Endothelial cell of umbilical vein (primary cell): ENCODE results near the gene PRM1. TPM values are rescaled to one million over a fixed set of nuclear protein-coding genes. Genes with fewer than 3 reads are reported as not detected.

Source experiments
- BruUV-seq: library from RNA; stranded (reverse); fragments of 400-500 nt; replicated peaks from 2 replicates; lab custom pipeline; 2021; lab: Mats Ljungman, UMichigan
- CTCF ChIA-PET: fragments of 300-600, 350-600 bp; sonication (Branson Sonifier 250); formaldehyde crosslinking; loops from one replicate; lab custom pipeline; 2021; ENCODE audit warnings: antibody characterized with exemption, inconsistent platforms; lab: Charles Lee
- POLR2A ChIA-PET: fragments of 300-600, 350-600 bp; sonication (Branson Sonifier 250); formaldehyde crosslinking; loops from one replicate; lab custom pipeline; 2021; ENCODE audit warnings: antibody characterized with exemption, inconsistent platforms; lab: Charles Lee
- DNase-seq: peaks from one replicate; pipeline ENCODE4 v3.0.0-alpha.2; 2011; ENCODE audit warnings: low read depth, low spot score
- FAIRE-seq: peaks from 2 replicates; lab custom pipeline; 2011; peaks lifted over from hg19 to GRCh38; lab: Jason Lieb, UNC
- H2AFZ ChIP-seq: 2 replicates; pipeline ENCODE4 v1.6.0; 2012; ENCODE audit warnings: low read depth, low read length, control low read depth, inconsistent platforms
- H3K27ac ChIP-seq: 2 replicates; pipeline ENCODE4 v1.5.1; 2011; ENCODE audit warnings: low read depth, mild to moderate bottlenecking, control low read depth, low read length, moderate library complexity; ENCODE audit not compliant: insufficient read depth
- H3K27me3 ChIP-seq, 2 experiments: 2 replicates each; pipeline versions ENCODE4 v1.6.0 to v1.6.1; 2011; ENCODE audit warnings: low read length in 2 of 2, mixed read lengths in 1 of 2; ENCODE audit not compliant: control insufficient read depth in 2 of 2, insufficient read depth in 2 of 2
- H3K36me3 ChIP-seq, 2 experiments: 2 replicates in 1 of 2; 3 replicates in 1 of 2; pipeline ENCODE4 v1.5.1; 2011; ENCODE audit warnings: low read length in 2 of 2, mild to moderate bottlenecking in 1 of 2, moderate library complexity in 1 of 2; ENCODE audit not compliant: control insufficient read depth in 2 of 2, insufficient read depth in 2 of 2; ENCODE audit errors: extremely low read depth in 1 of 2
- H3K4me1 ChIP-seq: 3 replicates; pipeline ENCODE4 v1.5.1; 2011; ENCODE audit warnings: mild to moderate bottlenecking, low read length; ENCODE audit not compliant: control insufficient read depth, insufficient read depth; ENCODE audit errors: extremely low read depth
- H3K4me2 ChIP-seq: 2 replicates; pipeline ENCODE4 v1.6.1; 2011; ENCODE audit warnings: low read length, control low read depth, mixed read lengths; ENCODE audit not compliant: insufficient read depth
- H3K4me3 ChIP-seq, 3 experiments: fragments of 200-600 bp in 1 of 3; sonication (generic), shearing (Covaris generic) in 1 of 3; replicated peaks in 1 of 3; 2 replicates each; pipeline ENCODE4 v1.5.1; 2011 to 2016; ENCODE audit warnings: control low read depth in 3 of 3, low read length in 3 of 3, mild to moderate bottlenecking in 2 of 3, inconsistent platforms in 1 of 3, low read depth in 1 of 3, moderate library complexity in 1 of 3; ENCODE audit not compliant: insufficient read depth in 1 of 3
- H3K79me2 ChIP-seq: 2 replicates; pipeline ENCODE4 v1.6.0; 2012; ENCODE audit warnings: low read length, inconsistent platforms; ENCODE audit not compliant: control insufficient read depth, insufficient read depth
- H3K9ac ChIP-seq: replicated peaks from 2 replicates; pipeline ENCODE3; 2011; ENCODE audit warnings: low read length, control low read depth; ENCODE audit not compliant: insufficient read depth; ENCODE audit errors: extremely low read depth
- H3K9me1 ChIP-seq: replicated peaks from 3 replicates; pipeline ENCODE4 v1.6.0; 2011; ENCODE audit warnings: mild to moderate bottlenecking, low read length; ENCODE audit not compliant: control insufficient read depth, insufficient read depth; ENCODE audit errors: extremely low read depth
- H3K9me3 ChIP-seq: replicated peaks from 2 replicates; pipeline ENCODE4 v1.5.1; 2012; ENCODE audit warnings: low read length, inconsistent platforms; ENCODE audit not compliant: control insufficient read depth, insufficient read depth
- H4K20me1 ChIP-seq: replicated peaks from 2 replicates; pipeline ENCODE3; 2011; ENCODE audit warnings: mild to moderate bottlenecking, low read length; ENCODE audit not compliant: control insufficient read depth, insufficient read depth; ENCODE audit errors: extremely low read depth
- CTCF ChIP-seq, 2 donors: IDR thresholded peaks; 1 replicate in 1 of 2; 2 replicates in 1 of 2; pipeline ENCODE4 v1.5.1; 2011; ENCODE audit warnings: low read length in 2 of 2, mild to moderate bottlenecking in 2 of 2, moderate library complexity in 2 of 2, control low read depth in 1 of 2, inconsistent platforms in 1 of 2, low read depth in 1 of 2; ENCODE audit not compliant: insufficient read depth in 1 of 2; ENCODE audit errors: extremely low read depth in 1 of 2
- EZH2 ChIP-seq: IDR thresholded peaks from 2 replicates; pipeline ENCODE4 v1.6.1; 2012; ENCODE audit warnings: borderline replicate concordance, low read depth, mild to moderate bottlenecking, moderate library complexity, low read length, inconsistent platforms; ENCODE audit not compliant: severe bottlenecking
- FOS ChIP-seq: IDR thresholded peaks from 2 replicates; pipeline ENCODE4 v1.6.1; 2011; ENCODE audit warnings: mild to moderate bottlenecking, low read length, moderate library complexity, borderline replicate concordance; ENCODE audit not compliant: insufficient read depth
- GATA2 ChIP-seq: IDR thresholded peaks from 2 replicates; pipeline ENCODE4 v1.7.0; 2011; ENCODE audit warnings: low read depth, mild to moderate bottlenecking, moderate library complexity, mixed read lengths, low read length; ENCODE audit not compliant: insufficient read length, insufficient read depth
- JUN ChIP-seq: IDR thresholded peaks from 2 replicates; pipeline ENCODE4 v1.6.1; 2011; ENCODE audit warnings: borderline replicate concordance, low read depth; ENCODE audit not compliant: insufficient read length, insufficient read depth
- MAX ChIP-seq: IDR thresholded peaks from 2 replicates; pipeline ENCODE4 v1.6.1; 2011; ENCODE audit not compliant: insufficient read depth, insufficient read length
- MYC ChIP-seq: IDR thresholded peaks from one replicate; pipeline ENCODE4 v1.6.1; 2011; ENCODE audit warnings: mild to moderate bottlenecking, low read depth, low read length
- POLR2A ChIP-seq: IDR thresholded peaks from 2 replicates; pipeline ENCODE4 v1.6.1; 2012; ENCODE audit warnings: low read depth, mild to moderate bottlenecking, control low read depth, low read length
- POLR2AphosphoS5 ChIP-seq: IDR thresholded peaks from 2 replicates; pipeline ENCODE4 v1.6.1; 2012; ENCODE audit warnings: low read depth, mild to moderate bottlenecking, control low read depth, low read length, moderate library complexity; ENCODE audit not compliant: insufficient read depth
- dilution Hi-C: fragments of 300-500 bp; cut with MboI; formaldehyde crosslinking; loops from one replicate; pipeline ENCODE4 v1.15.0; 2019; ENCODE audit warnings: low sequenced_read_pairs; ENCODE audit not compliant: extremely low pct_ligation_motif_present
- intact Hi-C: fragments of 100-400 bp; cut with micrococcal nuclease; formaldehyde crosslinking; loops from one replicate; pipeline ENCODE4 v1.10.0; 2022
- polyA plus RNA-seq, 4 experiments: library from polyadenylated mRNA; depleted of rRNA in 3 of 4; stranded (reverse) in 3 of 4; unstranded in 1 of 4; fragments of >200 nt; gene quantifications; 2 replicates each; pipeline versions ENCODE4 v1.2.1 to v1.2.3, GENCODE V29; 2011 to 2012; ENCODE audit warnings: missing spikeins in 1 of 4
- total RNA-seq: library from RNA; stranded (reverse); gene quantifications from 2 replicates; pipeline ENCODE4 v1.2.3, GENCODE V29; 2021

PRM1 gene
- total and polyA plus RNA-seq, 2 donors (not counting 3 experiments of a cell fraction or from before 2014, with no cell fraction given): not detected

- no peak overlapping the region for H3K27ac ChIP-seq
- dilution Hi-C loops: no loop called here
These were observed 20.7 kb upstream of the PRM1 start for GRCh38 chr16:11301645-11302501.

More at GRCh38 chr16:11301645-11302501, 20.7 kb upstream of the PRM1 start:
- POLR2A ChIA-PET: interaction anchor here (1.2 kb wide), 1 partner anchor 46 kb away, joined by 3 read pairs; the partner anchor contains the start of gene SOCS1
- Histone ChIP-seq H4K20me1 (no peaks in the 10 kb centered on the region), H3K4me2 (no peak overlapping the region), H3K9ac (no peak overlapping the region), H3K9me1 (no peaks in the 10 kb centered on the region), H3K36me3 (no peaks in the 10 kb centered on the region), H3K79me2 (no peaks in the 10 kb centered on the region), H3K9me3 (no peaks in the 10 kb centered on the region), H3K4me3 (no peak overlapping the region), H2AFZ (no peak overlapping the region), H3K27me3 (no peaks in the 10 kb centered on the region), H3K4me1 (no peaks in the 10 kb centered on the region)
- CTCF ChIA-PET: no interaction called here
- TF ChIP-seq FOS (no peak), JUN (no peak), CTCF (IDR thresholded peaks at IDR 0.05; ENCODE audit: extremely low read depth in 1 of 2, insufficient read depth in 1 of 2, low read depth in 1 of 2, low read length in 2 of 2) (no peak), MAX (no peak), POLR2AphosphoS5 (no peak), POLR2A (no peak), GATA2 (no peak), MYC (no peak), EZH2 (no peak)
- BruUV-seq: no TSS peak
- no peak for DNase-seq
- no peak for FAIRE-seq
- intact Hi-C loops: no loop called here
